Naive thymus-derived CD4-positive, alpha-beta T cell (primary cell): ENCODE results near the gene WFDC12. TPM values are rescaled to one million over a fixed set of nuclear protein-coding genes. Genes with fewer than 3 reads are reported as not detected.

ENCODE experiments used
- polyA plus RNA-seq, 2 donors: library from polyadenylated mRNA; unstranded; fragments of 300-500 nt; fragmentation: Illumina TruSeq; gene quantifications; one replicate each; pipeline ENCODE4 v1.2.3, GENCODE V29; 2021
- total RNA-seq, 6 experiments: library from RNA in 5 of 6; stranded (reverse) in 5 of 6; gene quantifications; 1 replicate in 5 of 6; 2 replicates in 1 of 6; pipeline ENCODE4 v1.2.3 and lab custom pipeline; 2021 to 2026

The WFDC12 gene
- total and polyA plus RNA-seq, 7 experiments from 2014 or later, result not detected

Other genes with a start within 250 kb of the WFDC12 start
- gene YWHAB, start 238.8 kb downstream of the WFDC12 start, total RNA-seq, result 100 to 1,000 TPM; 135 to 262 (median 203) TPM
- gene YWHAB, start 238.8 kb downstream of the WFDC12 start, polyA plus RNA-seq, result 100 to 1,000 TPM; 464 to 552 TPM
- 10 to 100 TPM; 34.0 to 71.7 (median 59.0) TPM for gene PABPC1L, start 214.4 kb downstream of the WFDC12 start, total RNA-seq
- gene PABPC1L, start 214.4 kb downstream of the WFDC12 start, polyA plus RNA-seq, result 1 to 10 TPM; 1.3 to 1.8 TPM
- 10 to 100 TPM in 1 of 5 experiments, 1 to 10 TPM in 4; 7.0 to 22.5 (median 8.6) TPM for gene TOMM34, start 164.1 kb downstream of the WFDC12 start, total RNA-seq
- gene TOMM34, start 164.1 kb downstream of the WFDC12 start, polyA plus RNA-seq, result 10 to 100 TPM; 15.1 to 30.2 TPM
- 100 to 1,000 TPM; 207 to 383 (median 267) TPM for gene STK4, start 158.0 kb downstream of the WFDC12 start, total RNA-seq
- gene STK4, start 158.0 kb downstream of the WFDC12 start, polyA plus RNA-seq, result 100 to 1,000 TPM; 175 to 241 TPM
- gene KCNS1, start 23.3 kb downstream of the WFDC12 start, total RNA-seq, result under 1 TPM in 1 of 5 experiments, not detected in 4; 0.12 TPM
- gene KCNS1, start 23.3 kb downstream of the WFDC12 start, polyA plus RNA-seq, result under 1 TPM; 0.07 to 0.08 TPM
- not detected for gene WFDC5, start 9.3 kb downstream of the WFDC12 start, total RNA-seq
- not detected for gene WFDC5, start 9.3 kb downstream of the WFDC12 start, polyA plus RNA-seq
- gene PI3, start 50.4 kb upstream of the WFDC12 start, total RNA-seq, result not detected
- not detected for gene PI3, start 50.4 kb upstream of the WFDC12 start, polyA plus RNA-seq
- not detected for gene SEMG1, start 82.6 kb upstream of the WFDC12 start, total RNA-seq
- not detected for gene SEMG1, start 82.6 kb upstream of the WFDC12 start, polyA plus RNA-seq
- not detected for gene SEMG2, start 96.9 kb upstream of the WFDC12 start, total RNA-seq
- not detected for gene SEMG2, start 96.9 kb upstream of the WFDC12 start, polyA plus RNA-seq
- gene SLPI, start 130.1 kb upstream of the WFDC12 start, total RNA-seq, result under 1 TPM in 1 of 5 experiments, not detected in 4; 0.96 TPM
- gene SLPI, start 130.1 kb upstream of the WFDC12 start, polyA plus RNA-seq, result not detected
- not detected for gene RBPJL, start 182.4 kb upstream of the WFDC12 start, total RNA-seq
- not detected for gene RBPJL, start 182.4 kb upstream of the WFDC12 start, polyA plus RNA-seq
- 1 to 10 TPM in 1 of 5 experiments, not detected in 4; 2.3 TPM for gene MATN4, start 183.8 kb upstream of the WFDC12 start, total RNA-seq
- gene MATN4, start 183.8 kb upstream of the WFDC12 start, polyA plus RNA-seq, result not detected
- 10 to 100 TPM in 1 of 5 experiments, 1 to 10 TPM in 1, under 1 TPM in 3; 0.38 to 46.7 (median 0.56) TPM for gene SDC4, start 224.0 kb upstream of the WFDC12 start, total RNA-seq
- gene SDC4, start 224.0 kb upstream of the WFDC12 start, polyA plus RNA-seq, result under 1 TPM in 1 of 2 donors, not detected in 1; 0.21 TPM
- 100 to 1,000 TPM in 1 of 5 experiments, 10 to 100 TPM in 4; 23.9 to 111 (median 67.1) TPM for gene SYS1, start 238.7 kb upstream of the WFDC12 start, total RNA-seq
- gene SYS1, start 238.7 kb upstream of the WFDC12 start, polyA plus RNA-seq, result 10 to 100 TPM; 34.5 to 42.3 TPM